Common myeloid progenitor, CD34-positive (primary cell): Measurements from ENCODE around the gene ZFP36L2.

Experiments
- CTCF ChIA-PET: fragments of 350-600 bp; sonication (Branson Sonifier 250); formaldehyde crosslinking; loops from one replicate; lab custom pipeline; 2021; ENCODE audit warnings: antibody characterized with exemption; lab: Charles Lee
- POLR2A ChIA-PET: fragments of 350-600 bp; sonication (Branson Sonifier 250); formaldehyde crosslinking; loops from one replicate; lab custom pipeline; 2021; ENCODE audit warnings: antibody characterized with exemption; lab: Charles Lee
- DNase-seq, 3 donors: peaks; one replicate each; pipeline versions ENCODE4 v3.0.0 to v3.0.0-alpha.2; 2013
- H3K27ac ChIP-seq, 2 experiments: 1 replicate in 1 of 2; 2 replicates in 1 of 2; pipeline ENCODE4 v1.7.0; 2013; ENCODE audit warnings: inconsistent platforms in 2 of 2, low read length in 2 of 2, mild to moderate bottlenecking in 2 of 2, low read depth in 1 of 2, moderate library complexity in 1 of 2; ENCODE audit not compliant: severe bottlenecking in 2 of 2, insufficient read depth in 1 of 2, poor library complexity in 1 of 2
- H3K27me3 ChIP-seq, 5 experiments: replicated peaks in 2 of 5; 1 replicate in 3 of 5; 2 replicates in 2 of 5; pipeline versions ENCODE4 v1.6.1 to v1.7.0; 2013; ENCODE audit warnings: low read length in 4 of 5, mild to moderate bottlenecking in 2 of 5, moderate library complexity in 2 of 5, inconsistent platforms in 1 of 5; ENCODE audit not compliant: insufficient read depth in 5 of 5, control insufficient read depth in 4 of 5
- H3K36me3 ChIP-seq, 4 experiments: 1 replicate in 2 of 4; 2 replicates in 2 of 4; pipeline versions ENCODE4 v1.6.1 to v1.7.0; 2013; ENCODE audit warnings: low read length in 3 of 4, control low read depth in 1 of 4, mild to moderate bottlenecking in 1 of 4; ENCODE audit not compliant: control insufficient read depth in 4 of 4, insufficient read depth in 4 of 4
- H3K4me1 ChIP-seq, 4 experiments: 1 replicate in 3 of 4; 2 replicates in 1 of 4; pipeline versions ENCODE4 v1.6.1 to v1.7.1; 2013; ENCODE audit warnings: low read length in 3 of 4, mild to moderate bottlenecking in 3 of 4, control low read depth in 1 of 4, inconsistent platforms in 1 of 4, moderate library complexity in 1 of 4; ENCODE audit not compliant: control insufficient read depth in 4 of 4, insufficient read depth in 4 of 4; ENCODE audit errors: control extremely low read depth in 1 of 4
- H3K4me3 ChIP-seq, 7 experiments: 1 replicate in 4 of 7; 2 replicates in 3 of 7; pipeline versions ENCODE4 v1.5.1 to v1.7.0; 2013; ENCODE audit warnings: mild to moderate bottlenecking in 7 of 7, low read length in 6 of 7, moderate library complexity in 6 of 7, inconsistent platforms in 2 of 7, low read depth in 2 of 7, control low read depth in 1 of 7; ENCODE audit not compliant: insufficient read depth in 4 of 7, control insufficient read depth in 1 of 7; ENCODE audit errors: extremely low read depth in 1 of 7
- H3K9me3 ChIP-seq, 5 experiments: 1 replicate in 4 of 5; 2 replicates in 1 of 5; pipeline versions ENCODE4 v1.6.1 to v1.7.1; 2013; ENCODE audit warnings: low read length in 4 of 5, mild to moderate bottlenecking in 2 of 5, inconsistent platforms in 1 of 5, low read depth in 1 of 5, moderate library complexity in 1 of 5; ENCODE audit not compliant: control insufficient read depth in 4 of 5, insufficient read depth in 2 of 5; ENCODE audit errors: control extremely low read depth in 1 of 5
- WGBS: methylation state at CpG from one replicate; pipeline ENCODE4 v1.1.5; 2013; ENCODE audit not compliant: insufficient coverage; 5-methylcytosine and 5-hydroxymethylcytosine counted together

Gene ZFP36L2

GRCh38 chr2:43198263-43198662 is 28.1 kb downstream of the ZFP36L2 start:
- DNase-seq, result no peak
- POLR2A ChIA-PET, result no interaction called here
- peaks cover 18 to 85% (median 69%) of the 10 kb centered on the region in 4 experiments for H3K4me1 ChIP-seq
- no peak overlapping the region for H3K27ac ChIP-seq
- no peaks in the 10 kb centered on the region for H3K9me3 ChIP-seq
- H3K27me3 ChIP-seq, result no peaks in the 10 kb centered on the region
- CTCF ChIA-PET, result interaction anchor here (1.3 kb wide), 1 partner anchor 20 kb away, joined by 5 read pairs; no protein-coding TSS in a partner anchor
- H3K36me3 ChIP-seq, result no peaks in the 10 kb centered on the region
- 99% methylated on average over 5 of the region's 6 CpGs for WGBS
- H3K4me3 ChIP-seq, result no peak overlapping the region

- CTCF ChIA-PET, result interaction anchor here (1.0 to 1.3 kb wide), 2 partner anchors 21 to 32 kb away, joined by 3 to 5 read pairs; no protein-coding TSS in a partner anchor
- H3K27ac ChIP-seq, result no peak overlapping the region
- no peaks in the 10 kb centered on the region for H3K36me3 ChIP-seq
- H3K27me3 ChIP-seq, result no peaks in the 10 kb centered on the region
- H3K9me3 ChIP-seq, result no peaks in the 10 kb centered on the region
- H3K4me1 ChIP-seq, result peaks cover 18 to 91% (median 75%) of the 10 kb centered on the region in 4 experiments
- DNase-seq, result no peak
- POLR2A ChIA-PET, result no interaction called here
- 86% methylated on average over 1 of the region's 5 CpGs for WGBS
- H3K4me3 ChIP-seq, result no peak overlapping the region
Observed at GRCh38 chr2:43197588-43197896, 28.9 kb downstream of the ZFP36L2 start.

- Histone ChIP-seq H3K9me3 (no peaks in the 10 kb centered on the region), H3K4me3 (peak overlapping the region in 3 of 7 experiments; percentile 1 to 15 (median 8)), H3K36me3 (no peaks in the 10 kb centered on the region), H3K4me1 (peaks cover 18 to 90% (median 73%) of the 10 kb centered on the region in 4 experiments), H3K27ac (peak overlapping the region in 1 of 2 experiments; percentile 40), H3K27me3 (no peaks in the 10 kb centered on the region)
- 30% methylated on average over 8 of the region's 12 CpGs for WGBS
- CTCF ChIA-PET, result interaction anchor here (1.0 to 1.3 kb wide), 2 partner anchors 21 to 31 kb away, joined by 3 to 5 read pairs; no protein-coding TSS in a partner anchor
- DNase-seq, result peak in 2 of 3 donors; percentile 68 to 75
- POLR2A ChIA-PET, result no interaction called here
Observed at GRCh38 chr2:43196768-43197587, 29.4 kb downstream of the ZFP36L2 start.

GRCh38 chr2:43194121-43194869 is 32.1 kb downstream of the ZFP36L2 start:
- CTCF ChIA-PET, result interaction anchor here (0.9 to 3.9 kb wide), 10 partner anchors 9 to 66 kb away, joined by 3 to 15 read pairs (median 5); no protein-coding TSS in a partner anchor
- peak overlapping the region in 1 of 2 experiments; percentile 82 for H3K27ac ChIP-seq
- no peaks in the 10 kb centered on the region for H3K36me3 ChIP-seq
- POLR2A ChIA-PET, result interaction anchor here (0.9 to 1.5 kb wide), 2 partner anchors 27 to 60 kb away, joined by 3 to 10 read pairs; no protein-coding TSS in a partner anchor
- 50% methylated on average over 7 of the region's 13 CpGs for WGBS
- H3K27me3 ChIP-seq, result no peaks in the 10 kb centered on the region
- peak in 1 of 3 donors; percentile 33 for DNase-seq
- no peaks in the 10 kb centered on the region for H3K9me3 ChIP-seq
- peak overlapping the region in 2 of 7 experiments; percentile 20 to 55 for H3K4me3 ChIP-seq
- H3K4me1 ChIP-seq, result peaks cover 15 to 76% (median 52%) of the 10 kb centered on the region in 4 experiments

- Histone ChIP-seq H3K4me3 (no peak overlapping the region), H3K27ac (peak overlapping the region in 1 of 2 experiments; percentile 82), H3K27me3 (no peaks in the 10 kb centered on the region), H3K9me3 (no peaks in the 10 kb centered on the region), H3K36me3 (no peaks in the 10 kb centered on the region), H3K4me1 (peaks cover 15 to 73% (median 50%) of the 10 kb centered on the region in 4 experiments)
- CTCF ChIA-PET, result interaction anchor here (0.6 to 3.9 kb wide), 7 partner anchors 9 to 60 kb away, joined by 3 to 15 read pairs (median 6); no protein-coding TSS in a partner anchor
- WGBS, result 43% methylated on average over 1 of the region's 4 CpGs
- no peak for DNase-seq
- POLR2A ChIA-PET, result interaction anchor here (0.9 to 1.5 kb wide), 2 partner anchors 28 to 59 kb away, joined by 3 to 10 read pairs; no protein-coding TSS in a partner anchor
Observed at GRCh38 chr2:43193652-43194120, 32.7 kb downstream of the ZFP36L2 start.

- no peak overlapping the region for H3K4me3 ChIP-seq
- H3K27ac ChIP-seq, result peak overlapping the region in 1 of 2 experiments; percentile 82
- H3K4me1 ChIP-seq, result peaks cover 15 to 66% (median 45%) of the 10 kb centered on the region in 4 experiments
- DNase-seq, result no peak
- no peaks in the 10 kb centered on the region for H3K36me3 ChIP-seq
- 98% methylated on average over 10 of the region's 12 CpGs for WGBS
- H3K27me3 ChIP-seq, result no peaks in the 10 kb centered on the region
- POLR2A ChIA-PET, result interaction anchor here (0.9 to 1.0 kb wide), 2 partner anchors 13 to 59 kb away, joined by 3 read pairs; no protein-coding TSS in a partner anchor
- CTCF ChIA-PET, result interaction anchor here (0.6 to 3.9 kb wide), 10 partner anchors 10 to 59 kb away, joined by 3 to 15 read pairs (median 6); no protein-coding TSS in a partner anchor
- H3K9me3 ChIP-seq, result no peaks in the 10 kb centered on the region
Observed at GRCh38 chr2:43192744-43193651, 33.4 kb downstream of the ZFP36L2 start.
